Fibroblast of villous mesenchyme (primary cell): ENCODE results near the gene RNF44. TPM values are rescaled to one million over a fixed set of nuclear protein-coding genes. Genes with fewer than 3 reads are reported as not detected.

Experiments used
- DNase-seq: peaks from one replicate; pipeline ENCODE4 v3.0.0-alpha.2; 2010; ENCODE audit warnings: low read depth
- H3K4me3 ChIP-seq: 2 replicates; pipeline ENCODE4 v1.5.1; 2011; ENCODE audit warnings: low read depth, mild to moderate bottlenecking, low read length
- total RNA-seq: library from RNA; depleted of rRNA; stranded (reverse); fragments of >200 nt; gene quantifications from 2 replicates; pipeline ENCODE4 v1.2.3, GENCODE V29; 2012
- TF ChIP-seq, protein P1 (sequence below): IDR thresholded peaks from 2 replicates; pipeline ENCODE4 v1.5.1; 2012; ENCODE audit warnings: low read depth, mild to moderate bottlenecking, low read length; ENCODE audit not compliant: insufficient read depth

The RNF44 gene
- total RNA-seq, 1 donor, result 4.3 TPM

- no peak overlapping the region for H3K4me3 ChIP-seq
- TF ChIP-seq, protein P1, sequence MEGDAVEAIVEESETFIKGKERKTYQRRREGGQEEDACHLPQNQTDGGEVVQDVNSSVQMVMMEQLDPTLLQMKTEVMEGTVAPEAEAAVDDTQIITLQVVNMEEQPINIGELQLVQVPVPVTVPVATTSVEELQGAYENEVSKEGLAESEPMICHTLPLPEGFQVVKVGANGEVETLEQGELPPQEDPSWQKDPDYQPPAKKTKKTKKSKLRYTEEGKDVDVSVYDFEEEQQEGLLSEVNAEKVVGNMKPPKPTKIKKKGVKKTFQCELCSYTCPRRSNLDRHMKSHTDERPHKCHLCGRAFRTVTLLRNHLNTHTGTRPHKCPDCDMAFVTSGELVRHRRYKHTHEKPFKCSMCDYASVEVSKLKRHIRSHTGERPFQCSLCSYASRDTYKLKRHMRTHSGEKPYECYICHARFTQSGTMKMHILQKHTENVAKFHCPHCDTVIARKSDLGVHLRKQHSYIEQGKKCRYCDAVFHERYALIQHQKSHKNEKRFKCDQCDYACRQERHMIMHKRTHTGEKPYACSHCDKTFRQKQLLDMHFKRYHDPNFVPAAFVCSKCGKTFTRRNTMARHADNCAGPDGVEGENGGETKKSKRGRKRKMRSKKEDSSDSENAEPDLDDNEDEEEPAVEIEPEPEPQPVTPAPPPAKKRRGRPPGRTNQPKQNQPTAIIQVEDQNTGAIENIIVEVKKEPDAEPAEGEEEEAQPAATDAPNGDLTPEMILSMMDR, result no peak
- DNase-seq, result no peak
These were observed 8.9 kb downstream of the RNF44 start for GRCh38 chr5:176528301-176528700.

DNA sequence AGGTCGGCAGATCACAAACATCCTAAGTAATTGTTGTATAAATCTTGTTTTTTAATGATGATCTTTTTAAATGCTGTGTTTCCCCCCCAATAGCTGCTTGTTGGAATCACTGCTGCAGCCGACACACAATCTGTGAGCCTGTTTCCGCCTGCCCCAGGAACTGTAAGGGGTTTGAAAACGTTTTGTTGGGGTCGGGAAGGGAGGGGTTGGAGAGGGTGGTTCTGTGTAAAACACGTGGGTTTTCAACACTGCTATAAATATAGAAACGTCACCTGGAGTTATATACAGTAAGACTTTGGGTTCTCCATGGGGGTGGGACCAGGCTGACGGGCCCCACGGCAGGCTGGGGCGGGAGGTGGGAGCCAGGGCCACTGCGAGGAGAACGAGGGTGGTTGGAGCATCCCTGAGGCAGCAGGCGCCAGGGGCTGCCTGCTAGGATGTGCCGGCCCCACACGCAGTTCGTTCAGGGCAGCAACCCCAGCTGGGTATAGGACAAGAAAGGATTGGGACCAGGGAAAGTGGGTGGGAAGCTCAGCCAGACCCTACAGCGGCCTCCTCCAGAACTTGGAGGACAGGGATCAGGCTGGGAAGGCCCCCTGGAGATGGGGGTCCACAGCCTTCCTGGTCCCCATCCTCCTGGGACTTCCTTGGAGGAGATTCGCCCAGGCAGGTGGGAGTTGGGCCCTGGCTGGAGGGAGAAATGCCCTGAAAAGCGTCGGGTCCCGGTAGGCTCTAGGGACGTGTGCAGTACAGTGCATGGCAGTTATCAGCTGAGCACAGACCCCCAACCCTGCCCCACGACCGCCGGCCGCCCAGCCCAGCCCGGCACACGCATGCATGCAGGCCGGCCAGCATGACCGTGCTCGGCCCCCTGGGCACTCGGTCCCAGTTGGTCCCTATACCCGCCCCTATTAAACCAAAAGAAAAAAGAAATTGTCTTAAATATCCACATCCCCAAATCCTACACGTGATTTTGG is 9.7 kb downstream of the RNF44 start:
- H3K4me3 ChIP-seq, result no peak overlapping the region
- TF ChIP-seq, protein P1, result no peak
- DNase-seq, result no peak

DNA sequence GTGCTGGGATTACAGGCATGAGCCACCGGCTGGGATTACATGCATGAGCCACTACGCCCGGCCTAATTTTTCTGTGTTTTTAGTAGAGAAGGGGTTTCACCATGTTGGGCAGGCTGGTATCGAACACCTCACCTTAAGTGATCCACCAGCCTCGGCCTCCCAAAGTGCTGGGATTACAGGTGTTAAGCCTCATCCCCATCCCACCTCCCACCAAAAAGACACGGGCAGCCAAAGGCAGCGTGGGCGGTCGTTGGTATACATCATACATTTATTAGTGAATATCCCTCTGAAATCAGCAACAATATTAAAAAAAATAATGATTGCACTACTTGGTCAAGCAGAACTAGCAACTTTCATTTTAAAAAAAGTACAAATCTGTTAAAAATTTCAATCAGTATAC is 10.7 kb downstream of the RNF44 start:
- no peak for DNase-seq
- H3K4me3 ChIP-seq, result no peak overlapping the region
- TF ChIP-seq, protein P1, result no peak

DNA sequence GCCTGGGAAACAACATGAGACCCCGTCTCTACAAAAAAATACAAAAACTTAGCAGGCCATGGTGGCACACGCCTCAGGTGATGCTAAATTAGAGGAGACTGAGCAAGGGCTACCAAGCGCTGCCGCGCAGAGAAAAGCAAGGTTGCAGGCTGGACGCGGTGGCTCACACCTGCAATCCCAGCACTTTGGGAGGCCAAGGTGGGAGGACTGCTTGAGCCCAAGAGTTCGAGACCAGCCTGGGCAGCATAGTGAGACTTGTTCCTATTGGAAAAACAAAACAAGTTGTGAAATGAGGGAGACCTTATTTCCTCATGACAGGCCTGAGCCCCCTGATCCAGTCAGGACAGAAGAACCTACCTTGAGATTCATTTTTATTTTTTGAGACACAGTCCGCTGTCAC is 11.5 kb downstream of the RNF44 start:
- no peak overlapping the region for H3K4me3 ChIP-seq
- TF ChIP-seq, protein P1, result no peak
- DNase-seq, result no peak

DNA sequence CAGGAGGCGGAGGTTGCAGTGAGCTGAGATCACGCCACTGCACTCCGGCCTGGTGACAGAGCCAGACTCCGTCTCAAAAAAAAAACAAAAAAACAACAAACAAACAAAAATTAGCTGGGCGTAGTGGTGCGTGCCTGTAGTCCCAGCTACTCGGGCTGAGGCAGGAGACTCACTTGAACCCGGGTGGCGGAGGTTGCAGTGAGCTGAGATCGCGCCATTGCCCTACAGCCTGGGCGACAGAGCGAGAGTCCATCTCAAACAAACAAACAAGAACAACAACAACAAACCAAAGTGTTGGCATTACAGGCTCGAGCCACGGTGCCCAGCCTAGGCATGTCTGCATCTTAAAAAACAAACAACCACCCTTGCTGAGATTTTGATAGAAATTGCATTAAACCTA is 12.2 kb downstream of the RNF44 start:
- no peak for DNase-seq
- TF ChIP-seq, protein P1, result no peak
- no peak overlapping the region for H3K4me3 ChIP-seq

- H3K4me3 ChIP-seq, result no peak overlapping the region
- no peak for DNase-seq
- TF ChIP-seq, protein P1, result no peak
These were observed 13.1 kb downstream of the RNF44 start for GRCh38 chr5:176524138-176524537.
